ENCODE results near the gene GPBP1L1.

GPBP1L1 gene

GRCh38 chr1:45584351-45585109, 101.8 kb downstream of the GPBP1L1 start:
- peak; percentile 94 for DNase-seq

- DNase-seq: peak; percentile 92
These were observed 102.5 kb downstream of the GPBP1L1 start, which contains the start of gene NASP for GRCh38 chr1:45583666-45584350. Gene NASP, plus strand, starts transcription at chr1:45584041. Its CDS starts 106 bp downstream, at chr1:45584147.

GRCh38 chr1:45583264-45583665, 103.1 kb downstream of the GPBP1L1 start:
- DNase-seq: peak; percentile 98
